Tibial artery (tissue), 4 donors: ENCODE measurements around the gene PSMA3.

Experiments used
- DNase-seq, 2 donors: peaks; one replicate each; pipeline ENCODE4 v3.0.0-alpha.2; 2019
- H3K27ac ChIP-seq, 2 donors: fragments of 200-600 bp; sonication (generic) in 1 of 2; 1 replicate in 1 of 2; 2 replicates in 1 of 2; pipeline ENCODE4 v1.5.1; 2018 to 2019; ENCODE audit warnings: mild to moderate bottlenecking in 1 of 2
- H3K27me3 ChIP-seq, 2 donors: fragments of 200-600 bp; sonication (generic) in 1 of 2; one replicate each; pipeline versions ENCODE4 v1.5.1 to v1.6.0; 2016 to 2019
- H3K36me3 ChIP-seq, 3 donors: fragments of 200-600 bp; sonication (generic) in 2 of 3; one replicate each; pipeline ENCODE4 v1.5.1; 2016 to 2019; ENCODE audit warnings: mild to moderate bottlenecking in 2 of 3
- H3K4me1 ChIP-seq, 4 donors: fragments of 200-600 bp; sonication (generic) in 2 of 4; 1 replicate in 3 of 4; 2 replicates in 1 of 4; pipeline ENCODE4 v1.5.1; 2016 to 2019
- H3K4me3 ChIP-seq, 2 donors: fragments of 200-600 bp; sonication (generic) in 1 of 2; 1 replicate in 1 of 2; 2 replicates in 1 of 2; pipeline ENCODE4 v1.5.1; 2018 to 2019; ENCODE audit warnings: mild to moderate bottlenecking in 2 of 2
- H3K9me3 ChIP-seq, 3 donors: fragments of 200-600 bp; sonication (generic) in 1 of 3; one replicate each; pipeline ENCODE4 v1.5.1; 2016 to 2019
- CTCF ChIP-seq, 2 experiments: fragments of 200-600 bp in 1 of 2; fragments of 450-650 bp in 1 of 2; IDR thresholded peaks; one replicate each; pipeline ENCODE4 v1.5.1; 2017 to 2019; ENCODE audit warnings: antibody characterized with exemption in 2 of 2, mild to moderate bottlenecking in 1 of 2, moderate library complexity in 1 of 2
- intact Hi-C: fragments of 100-400 bp; cut with DNase I; formaldehyde crosslinking; loops from one replicate; pipeline ENCODE4 v1.15.0; 2023; ENCODE audit warnings: low total_unique reads

The PSMA3 gene

GRCh38 chr14:58281969-58282368 lies 37.3 kb downstream of the PSMA3 start:
- Histone ChIP-seq H3K9me3 (no peaks in the 10 kb centered on the region), H3K4me1 (peaks cover 0 to 38% (median 13%) of the 10 kb centered on the region in 4 donors), H3K27me3 (no peaks in the 10 kb centered on the region), H3K36me3 (peaks cover 5 to 45% (median 36%) of the 10 kb centered on the region in 3 donors), H3K27ac (peak overlapping the region; percentile 75 to 80), H3K4me3 (no peak overlapping the region)
- no peak for TF ChIP-seq CTCF (IDR thresholded peaks at IDR 0.05)
- intact Hi-C loops, result no loop called here
- DNase-seq, result no peak

GRCh38 chr14:58282925-58283593 lies 38.4 kb downstream of the PSMA3 start:
- Histone ChIP-seq H3K9me3 (no peaks in the 10 kb centered on the region), H3K27ac (peak overlapping the region in 1 of 2 donors; percentile 80), H3K4me1 (peaks cover 0 to 48% (median 16%) of the 10 kb centered on the region in 4 donors), H3K27me3 (no peaks in the 10 kb centered on the region), H3K36me3 (peaks cover 6 to 42% (median 36%) of the 10 kb centered on the region in 3 donors), H3K4me3 (no peak overlapping the region)
- no peak for TF ChIP-seq CTCF (IDR thresholded peaks at IDR 0.05)
- DNase-seq, result no peak
- intact Hi-C loops, result no loop called here

- no peak for TF ChIP-seq CTCF (IDR thresholded peaks at IDR 0.05)
- H3K4me1 ChIP-seq, result peaks cover 0 to 53% (median 16%) of the 10 kb centered on the region in 4 donors
- no peak overlapping the region for H3K4me3 ChIP-seq
- intact Hi-C loops, result no loop called here
- H3K9me3 ChIP-seq, result no peaks in the 10 kb centered on the region
- peaks cover 13 to 41% (median 39%) of the 10 kb centered on the region in 3 donors for H3K36me3 ChIP-seq
- DNase-seq, result no peak
- peak overlapping the region in 1 of 2 donors; percentile 80 for H3K27ac ChIP-seq
- H3K27me3 ChIP-seq, result no peaks in the 10 kb centered on the region
Measured at GRCh38 chr14:58283730-58284129, 39.1 kb downstream of the PSMA3 start.

- Histone ChIP-seq H3K27ac (no peak overlapping the region), H3K4me3 (no peak overlapping the region), H3K27me3 (no peaks in the 10 kb centered on the region), H3K4me1 (peaks cover 0 to 66% (median 19%) of the 10 kb centered on the region in 4 donors), H3K9me3 (no peaks in the 10 kb centered on the region), H3K36me3 (peaks cover 17 to 40% (median 38%) of the 10 kb centered on the region in 3 donors)
- DNase-seq, result no peak
- no peak for TF ChIP-seq CTCF (IDR thresholded peaks at IDR 0.05)
- intact Hi-C loops, result no loop called here
Measured at GRCh38 chr14:58285132-58285531, 40.5 kb downstream of the PSMA3 start.

- H3K9me3 ChIP-seq, result no peaks in the 10 kb centered on the region
- intact Hi-C loops, result no loop called here
- H3K27me3 ChIP-seq, result no peaks in the 10 kb centered on the region
- DNase-seq, result no peak
- no peak overlapping the region for H3K27ac ChIP-seq
- peaks cover 0 to 48% (median 13%) of the 10 kb centered on the region in 4 donors for H3K4me1 ChIP-seq
- no peak overlapping the region for H3K4me3 ChIP-seq
- no peak for TF ChIP-seq CTCF (IDR thresholded peaks at IDR 0.05)
- peaks cover 28 to 54% (median 51%) of the 10 kb centered on the region in 3 donors for H3K36me3 ChIP-seq
Measured at GRCh38 chr14:58287607-58288042, 43.0 kb downstream of the PSMA3 start.
